Neural cell (in vitro differentiated cells): ENCODE data around the gene HPSE2. TPM values are rescaled to one million over a fixed set of nuclear protein-coding genes. Genes with fewer than 3 reads are reported as not detected.

Experiments
- H2AFZ ChIP-seq: fragments of 200-600, 300-800 bp; sonication (generic), shearing (Covaris generic); 2 replicates; pipeline ENCODE4 v1.6.0; 2014; ENCODE audit warnings: low read depth, mild to moderate bottlenecking, antibody characterized with exemption, low read length, moderate library complexity
- H3F3A ChIP-seq: fragments of 200-600 bp; shearing (Covaris generic); 2 replicates; pipeline ENCODE4 v1.6.1; 2016; ENCODE audit warnings: mild to moderate bottlenecking, moderate library complexity, mixed read lengths, antibody characterized with exemption, low read length; ENCODE audit not compliant: insufficient read depth, poor library complexity, severe bottlenecking
- H3K27ac ChIP-seq: fragments of 200-600, 300-800 bp; sonication (generic), shearing (Covaris generic); 2 replicates; pipeline ENCODE4 v1.5.1; 2014; ENCODE audit warnings: mild to moderate bottlenecking, low read length, moderate library complexity
- H3K27me3 ChIP-seq: fragments of 300-800, 200-600 bp; sonication (generic), shearing (Covaris generic); 2 replicates; pipeline ENCODE4 v1.6.0; 2014; ENCODE audit warnings: mild to moderate bottlenecking, low read depth, low read length, moderate library complexity; ENCODE audit not compliant: insufficient read depth
- H3K36me3 ChIP-seq: fragments of 300-800, 200-600 bp; sonication (generic), shearing (Covaris generic); 2 replicates; pipeline ENCODE4 v1.5.1; 2014; ENCODE audit warnings: mild to moderate bottlenecking, antibody characterized with exemption, low read length, moderate library complexity; ENCODE audit not compliant: insufficient read depth
- H3K4me2 ChIP-seq: fragments of 300-800, 200-600 bp; sonication (generic), shearing (Covaris generic); 2 replicates; pipeline ENCODE4 v1.6.0; 2014; ENCODE audit warnings: mild to moderate bottlenecking, low read length
- H3K4me3 ChIP-seq: fragments of 300-800, 200-600 bp; sonication (generic), shearing (Covaris generic); 2 replicates; pipeline ENCODE4 v1.5.1; 2014; ENCODE audit warnings: mild to moderate bottlenecking, low read length, moderate library complexity
- H3K79me2 ChIP-seq: fragments of 200-600 bp; shearing (Covaris generic); replicated peaks from 2 replicates; pipeline ENCODE4 v1.6.0; 2014; ENCODE audit warnings: mild to moderate bottlenecking, low read length, moderate library complexity; ENCODE audit not compliant: insufficient read depth
- H3K9ac ChIP-seq: fragments of 300-800, 200-600 bp; sonication (generic), shearing (Covaris generic); 2 replicates; pipeline ENCODE4 v1.6.1; 2016; ENCODE audit warnings: mild to moderate bottlenecking, low read length, mixed read lengths
- H3K9me2 ChIP-seq: fragments of 200-600 bp; shearing (Covaris generic); 2 replicates; pipeline ENCODE4 v1.6.1; 2016; ENCODE audit warnings: mild to moderate bottlenecking, low read length, mixed read lengths; ENCODE audit not compliant: insufficient read depth
- H3K9me3 ChIP-seq: fragments of 200-600, 300-800 bp; sonication (generic), shearing (Covaris generic); 2 replicates; pipeline ENCODE4 v1.6.1; 2016; ENCODE audit warnings: mild to moderate bottlenecking, mixed run types, low read length, moderate library complexity, mixed read lengths
- H4K20me1 ChIP-seq: fragments of 200-600 bp; shearing (Covaris generic); 2 replicates; pipeline ENCODE4 v1.6.1; 2016; ENCODE audit warnings: mild to moderate bottlenecking, mixed run types; ENCODE audit not compliant: insufficient read depth
- CTCF ChIP-seq: fragments of 450-650 bp; IDR thresholded peaks from 2 replicates; pipeline ENCODE4 v1.5.1; 2014; ENCODE audit warnings: antibody characterized with exemption, mild to moderate bottlenecking, moderate library complexity; ENCODE audit not compliant: poor library complexity, severe bottlenecking
- EP300 ChIP-seq: fragments of 450-650 bp; conservative IDR thresholded peaks from 2 replicates; pipeline ENCODE4 v1.6.1; 2014; ENCODE audit warnings: antibody characterized with exemption, mild to moderate bottlenecking, moderate library complexity; ENCODE audit not compliant: poor library complexity, severe bottlenecking
- EZH2 ChIP-seq: fragments of 200-600, 300-800 bp; shearing (Covaris generic), sonication (generic); IDR thresholded peaks from 2 replicates; pipeline ENCODE4 v1.6.1; 2014; ENCODE audit warnings: antibody characterized with exemption, low read length, borderline replicate concordance, mild to moderate bottlenecking; ENCODE audit not compliant: insufficient read depth, poor library complexity, severe bottlenecking
- MXI1 ChIP-seq: fragments of 450-650 bp; conservative IDR thresholded peaks from 2 replicates; pipeline ENCODE4 v1.6.1; 2014; ENCODE audit warnings: antibody characterized with exemption, mild to moderate bottlenecking; ENCODE audit not compliant: poor library complexity, severe bottlenecking
- POLR2AphosphoS5 ChIP-seq: IDR thresholded peaks from 2 replicates; pipeline ENCODE4 v1.6.1; 2012
- RAD21 ChIP-seq: fragments of 450-650 bp; conservative IDR thresholded peaks from 2 replicates; pipeline ENCODE4 v1.6.1; 2014; ENCODE audit warnings: antibody characterized with exemption, mild to moderate bottlenecking, moderate library complexity
- REST ChIP-seq: IDR thresholded peaks from 2 replicates; pipeline ENCODE4 v1.6.1; 2012; ENCODE audit warnings: borderline replicate concordance
- SMC3 ChIP-seq: fragments of 450-650 bp; conservative IDR thresholded peaks from 2 replicates; pipeline ENCODE4 v1.6.1; 2014; ENCODE audit warnings: antibody characterized with exemption, mild to moderate bottlenecking, moderate library complexity; ENCODE audit not compliant: poor library complexity
- TAF1 ChIP-seq: IDR thresholded peaks from 2 replicates; pipeline ENCODE4 v1.6.1; 2012; ENCODE audit warnings: low read depth
- polyA plus RNA-seq: library from polyadenylated mRNA; depleted of rRNA; stranded (reverse); fragments of >200 nt; gene quantifications from 2 replicates; pipeline ENCODE4 v1.2.3, GENCODE V29; 2014

HPSE2 gene
- polyA plus RNA-seq, 1 donor from 2014 or later = not detected

GRCh38 chr10:98418665-98419468 lies 816.8 kb downstream of the HPSE2 start:
- Histone ChIP-seq H3K4me3 (no peak overlapping the region), H3K4me2 (no peak overlapping the region), H3K27me3 (no peaks in the 10 kb centered on the region), H3K9ac (no peak overlapping the region), H2AFZ (no peak overlapping the region), H3K79me2 (no peaks in the 10 kb centered on the region), H3K27ac (no peak overlapping the region), H3K9me3 (no peaks in the 10 kb centered on the region), H3K36me3 (no peaks in the 10 kb centered on the region), H4K20me1 (no peaks in the 10 kb centered on the region), H3K9me2 (no peaks in the 10 kb centered on the region), H3F3A (no peaks in the 10 kb centered on the region)
- TF ChIP-seq RAD21 (no peak), TAF1 (no peak), POLR2AphosphoS5 (no peak), SMC3 (no peak), MXI1 (no peak), EP300 (no peak), EZH2 (no peak), CTCF (no peak), REST (no peak)

GRCh38 chr10:98417973-98418664 lies 817.5 kb downstream of the HPSE2 start:
- H4K20me1 ChIP-seq = no peaks in the 10 kb centered on the region
- no peak overlapping the region for H3K9ac ChIP-seq
- H3K4me3 ChIP-seq = no peak overlapping the region
- TF ChIP-seq RAD21 = no peak
- no peak for TF ChIP-seq TAF1
- no peak for TF ChIP-seq EP300
- TF ChIP-seq CTCF = no peak
- TF ChIP-seq SMC3 = no peak
- no peak for TF ChIP-seq EZH2
- TF ChIP-seq POLR2AphosphoS5 = no peak
- no peak for TF ChIP-seq REST
- no peak for TF ChIP-seq MXI1
- H3F3A ChIP-seq = no peaks in the 10 kb centered on the region
- H3K4me2 ChIP-seq = no peak overlapping the region
- H3K27me3 ChIP-seq = no peaks in the 10 kb centered on the region
- H3K79me2 ChIP-seq = no peaks in the 10 kb centered on the region
- no peaks in the 10 kb centered on the region for H3K9me3 ChIP-seq
- H3K9me2 ChIP-seq = no peaks in the 10 kb centered on the region
- H3K27ac ChIP-seq = no peak overlapping the region
- H3K36me3 ChIP-seq = no peaks in the 10 kb centered on the region
- H2AFZ ChIP-seq = no peak overlapping the region
